Stimulated activated CD4-positive, alpha-beta T cell treated with anti-CD3 and anti-CD28 coated beads, TNF-alpha, amount 100 ng/mL, for 4 hours (primary cell): ENCODE results near the gene GOLGA2.
A peak's percentile ranks its signal among the peaks of the same experiment; 100 is the strongest.

Experiments used
- DNase-seq, 3 experiments: peaks; one replicate each; pipeline ENCODE4 v3.0.0-alpha.2; 2020; ENCODE audit warnings: low read depth in 3 of 3

The GOLGA2 gene

GRCh38 chr9:128275198-128276007, at the start of gene GOLGA2:
GOLGA2 (minus strand) TSS chr9:128276007; CDS start chr9:128275976, 31 bp downstream.
- peak in 1 of 3 experiments; percentile 19 for DNase-seq

GRCh38 chr9:128324401-128324800, 48.6 kb upstream of the GOLGA2 start:
- no peak for DNase-seq

- no peak for DNase-seq
Measured at GRCh38 chr9:128323791-128324190, 48.0 kb upstream of the GOLGA2 start.

- no peak for DNase-seq
Measured at GRCh38 chr9:128323212-128323730, 47.5 kb upstream of the GOLGA2 start.

GRCh38 chr9:128322404-128323211, 46.8 kb upstream of the GOLGA2 start, which contains the start of the genes COQ4 and TRUB2:
COQ4 (plus strand) TSS chr9:128322839; CDS start chr9:128322859, 20 bp downstream.
TRUB2 (minus strand) TSS chr9:128322447; CDS start chr9:128322408, 39 bp downstream.
- peak; percentile 78 to 88 (median 87) for DNase-seq

GRCh38 chr9:128321879-128322403, 46.1 kb upstream of the GOLGA2 start:
- no peak for DNase-seq

- no peak for DNase-seq
Measured at GRCh38 chr9:128321343-128321742, 45.5 kb upstream of the GOLGA2 start.

GRCh38 chr9:128317629-128318028, 41.8 kb upstream of the GOLGA2 start:
- DNase-seq: no peak

GRCh38 chr9:128316421-128316820, 40.6 kb upstream of the GOLGA2 start:
- DNase-seq: no peak

- DNase-seq: no peak
Measured at GRCh38 chr9:128314697-128315096, 38.9 kb upstream of the GOLGA2 start.

- no peak for DNase-seq
Measured at GRCh38 chr9:128310461-128310860, 34.7 kb upstream of the GOLGA2 start.

GRCh38 chr9:128309551-128309950, 33.7 kb upstream of the GOLGA2 start:
- DNase-seq: no peak

- no peak for DNase-seq
Measured at GRCh38 chr9:128304971-128305288, 29.1 kb upstream of the GOLGA2 start.

GRCh38 chr9:128304136-128304970, 28.5 kb upstream of the GOLGA2 start:
- DNase-seq: no peak

- no peak for DNase-seq
Measured at GRCh38 chr9:128298535-128299482, 23.0 kb upstream of the GOLGA2 start.

GRCh38 chr9:128297221-128297773, 21.5 kb upstream of the GOLGA2 start:
- no peak for DNase-seq

GRCh38 chr9:128296340-128297220, 20.8 kb upstream of the GOLGA2 start:
- DNase-seq: no peak

- no peak for DNase-seq
Measured at GRCh38 chr9:128294142-128294541, 18.3 kb upstream of the GOLGA2 start.

GRCh38 chr9:128293091-128293490, 17.3 kb upstream of the GOLGA2 start:
- DNase-seq: no peak
